Caco-2 (cell line): ENCODE results near the gene TMEM217. TPM values are rescaled to one million over a fixed set of nuclear protein-coding genes. Genes with fewer than 3 reads are reported as not detected.

ENCODE experiments used
- BruUV-seq: library from RNA; stranded (reverse); fragments of 400-500 nt; replicated peaks from 2 replicates; lab custom pipeline; 2021; lab: Mats Ljungman, UMichigan
- CTCF ChIA-PET: fragments of 300-600 bp; sonication (Branson Sonifier 250); formaldehyde crosslinking; loops from one replicate; lab custom pipeline; 2022; ENCODE audit warnings: antibody characterized with exemption; lab: Charles Lee
- POLR2A ChIA-PET: fragments of 300-600 bp; sonication (Branson Sonifier 250); formaldehyde crosslinking; loops from one replicate; lab custom pipeline; 2022; ENCODE audit warnings: antibody characterized with exemption; lab: Charles Lee
- DNase-seq, 2 experiments: peaks; one replicate each; pipeline versions ENCODE4 v3.0.0 to v3.0.0-alpha.2; 2020 to 2022
- H3K27me3 ChIP-seq: replicated peaks from 2 replicates; pipeline ENCODE4 v1.6.0; 2011; ENCODE audit warnings: low read length; ENCODE audit not compliant: control insufficient read depth, insufficient read depth
- H3K36me3 ChIP-seq: 2 replicates; pipeline ENCODE4 v1.5.1; 2011; ENCODE audit warnings: low read length; ENCODE audit not compliant: control insufficient read depth, insufficient read depth
- H3K4me1 ChIP-seq: fragments of 250-450 bp; sonication (Bioruptor Pico); 2 replicates; pipeline ENCODE4 v1.5.1; 2020; ENCODE audit warnings: mild to moderate bottlenecking
- H3K4me3 ChIP-seq: 2 replicates; pipeline ENCODE4 v1.5.1; 2011; ENCODE audit warnings: low read depth, mild to moderate bottlenecking, control low read depth, low read length
- H3K9me3 ChIP-seq: fragments of 250-450 bp; sonication (Bioruptor Pico); 2 replicates; pipeline ENCODE4 v1.5.1; 2020; ENCODE audit warnings: mild to moderate bottlenecking, moderate library complexity
- H3K27ac Mint-ChIP-seq: one replicate; pipeline ENCODE4 v1.8.0; 2022; ENCODE audit warnings: mixed read lengths; ENCODE audit not compliant: unreplicated experiment
- H3K27me3 Mint-ChIP-seq: one replicate; pipeline ENCODE4 v1.8.0; 2022; ENCODE audit warnings: mixed read lengths; ENCODE audit not compliant: insufficient read depth, unreplicated experiment
- H3K36me3 Mint-ChIP-seq: one replicate; pipeline ENCODE4 v1.8.0; 2022; ENCODE audit warnings: mild to moderate bottlenecking, mixed read lengths; ENCODE audit not compliant: insufficient read depth, unreplicated experiment
- H3K4me1 Mint-ChIP-seq: one replicate; pipeline ENCODE4 v1.8.0; 2022; ENCODE audit warnings: low read depth, mixed read lengths; ENCODE audit not compliant: unreplicated experiment
- H3K4me3 Mint-ChIP-seq: one replicate; pipeline ENCODE4 v1.8.0; 2022; ENCODE audit warnings: mild to moderate bottlenecking, moderate library complexity, mixed read lengths; ENCODE audit not compliant: unreplicated experiment
- H3K9me3 Mint-ChIP-seq: one replicate; pipeline ENCODE4 v1.8.0; 2022; ENCODE audit warnings: mixed read lengths; ENCODE audit not compliant: unreplicated experiment
- intact Hi-C: fragments of 100-400 bp; cut with micrococcal nuclease; formaldehyde crosslinking; loops from one replicate; pipeline ENCODE4 v1.10.0; 2022; ENCODE audit not compliant: unreplicated experiment
- total RNA-seq: library from RNA; stranded (reverse); gene quantifications from 2 replicates; pipeline ENCODE4 v1.2.3, GENCODE V29; 2022
- TF ChIP-seq, protein P1 (sequence below), 2 experiments: fragments of 200-600 bp in 1 of 2; IDR thresholded peaks; 1 replicate in 1 of 2; 2 replicates in 1 of 2; pipeline versions ENCODE4 v1.5.1 to v1.8.0; 2011 to 2022; ENCODE audit warnings: antibody characterized with exemption in 1 of 2, control low read depth in 1 of 2, inconsistent platforms in 1 of 2, low read depth in 1 of 2, low read length in 1 of 2, mild to moderate bottlenecking in 1 of 2, moderate library complexity in 1 of 2; ENCODE audit not compliant: insufficient read depth in 1 of 2, severe bottlenecking in 1 of 2, unreplicated experiment in 1 of 2

Gene TMEM217
- total RNA-seq, 1 experiment from 2014 or later: 1.6 TPM

DNA sequence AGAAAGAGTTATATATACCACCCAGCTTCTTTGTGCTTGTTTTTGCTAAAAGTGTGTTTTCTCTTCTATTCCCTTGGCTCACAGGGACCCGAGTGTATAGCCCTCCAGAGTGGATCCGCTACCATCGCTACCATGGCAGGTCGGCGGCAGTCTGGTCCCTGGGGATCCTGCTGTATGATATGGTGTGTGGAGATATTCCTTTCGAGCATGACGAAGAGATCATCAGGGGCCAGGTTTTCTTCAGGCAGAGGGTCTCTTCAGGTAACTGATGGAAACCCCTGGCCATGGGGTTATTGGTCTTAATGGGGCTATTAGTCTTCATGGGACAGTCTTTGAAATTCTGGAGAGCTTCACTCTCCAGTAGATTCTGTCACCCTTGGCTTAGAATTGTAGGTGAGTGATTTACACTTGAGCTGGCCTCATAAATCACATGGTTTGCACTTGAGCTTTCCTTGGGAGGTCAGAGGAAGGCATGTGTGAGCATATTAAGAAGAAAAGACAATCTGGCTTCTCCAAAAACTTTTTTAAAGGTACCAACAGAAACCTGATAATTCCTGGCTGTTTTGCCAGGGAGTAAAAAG lies 84.9 kb downstream of the TMEM217 start:
- no peaks in the 10 kb centered on the region for H3K27me3 Mint-ChIP-seq
- H3K9me3 Mint-ChIP-seq: no peaks in the 10 kb centered on the region
- intact Hi-C loops: loop anchor here (1.0 kb wide), 8 partner anchors 37 to 155 kb away; no protein-coding TSS in a partner anchor
- Histone ChIP-seq H3K4me1 (peaks cover 9% of the 10 kb centered on the region), H3K4me3 (no peak overlapping the region), H3K36me3 (peaks cover 6% of the 10 kb centered on the region), H3K9me3 (no peaks in the 10 kb centered on the region), H3K27me3 (no peaks in the 10 kb centered on the region)
- no peak overlapping the region for H3K4me3 Mint-ChIP-seq
- POLR2A ChIA-PET: interaction anchor here (0.9 to 2.5 kb wide), 3 partner anchors 35 to 47 kb away, joined by 3 to 28 read pairs (median 4); no protein-coding TSS in a partner anchor
- no TSS peak for BruUV-seq
- TF ChIP-seq, protein P1, sequence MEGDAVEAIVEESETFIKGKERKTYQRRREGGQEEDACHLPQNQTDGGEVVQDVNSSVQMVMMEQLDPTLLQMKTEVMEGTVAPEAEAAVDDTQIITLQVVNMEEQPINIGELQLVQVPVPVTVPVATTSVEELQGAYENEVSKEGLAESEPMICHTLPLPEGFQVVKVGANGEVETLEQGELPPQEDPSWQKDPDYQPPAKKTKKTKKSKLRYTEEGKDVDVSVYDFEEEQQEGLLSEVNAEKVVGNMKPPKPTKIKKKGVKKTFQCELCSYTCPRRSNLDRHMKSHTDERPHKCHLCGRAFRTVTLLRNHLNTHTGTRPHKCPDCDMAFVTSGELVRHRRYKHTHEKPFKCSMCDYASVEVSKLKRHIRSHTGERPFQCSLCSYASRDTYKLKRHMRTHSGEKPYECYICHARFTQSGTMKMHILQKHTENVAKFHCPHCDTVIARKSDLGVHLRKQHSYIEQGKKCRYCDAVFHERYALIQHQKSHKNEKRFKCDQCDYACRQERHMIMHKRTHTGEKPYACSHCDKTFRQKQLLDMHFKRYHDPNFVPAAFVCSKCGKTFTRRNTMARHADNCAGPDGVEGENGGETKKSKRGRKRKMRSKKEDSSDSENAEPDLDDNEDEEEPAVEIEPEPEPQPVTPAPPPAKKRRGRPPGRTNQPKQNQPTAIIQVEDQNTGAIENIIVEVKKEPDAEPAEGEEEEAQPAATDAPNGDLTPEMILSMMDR (IDR thresholded peaks at IDR 0.05; ENCODE audit: insufficient read depth in 1 of 2, low read depth in 1 of 2, low read length in 1 of 2, severe bottlenecking in 1 of 2, unreplicated experiment in 1 of 2): no peak
- peaks cover 11% of the 10 kb centered on the region for H3K4me1 Mint-ChIP-seq
- CTCF ChIA-PET: interaction anchor here (0.6 to 3.3 kb wide), 7 partner anchors 37 to 155 kb away, joined by 4 to 19 read pairs (median 6); no protein-coding TSS in a partner anchor
- no peak for DNase-seq
- no peak overlapping the region for H3K27ac Mint-ChIP-seq
- H3K36me3 Mint-ChIP-seq: peaks cover 70% of the 10 kb centered on the region

DNA sequence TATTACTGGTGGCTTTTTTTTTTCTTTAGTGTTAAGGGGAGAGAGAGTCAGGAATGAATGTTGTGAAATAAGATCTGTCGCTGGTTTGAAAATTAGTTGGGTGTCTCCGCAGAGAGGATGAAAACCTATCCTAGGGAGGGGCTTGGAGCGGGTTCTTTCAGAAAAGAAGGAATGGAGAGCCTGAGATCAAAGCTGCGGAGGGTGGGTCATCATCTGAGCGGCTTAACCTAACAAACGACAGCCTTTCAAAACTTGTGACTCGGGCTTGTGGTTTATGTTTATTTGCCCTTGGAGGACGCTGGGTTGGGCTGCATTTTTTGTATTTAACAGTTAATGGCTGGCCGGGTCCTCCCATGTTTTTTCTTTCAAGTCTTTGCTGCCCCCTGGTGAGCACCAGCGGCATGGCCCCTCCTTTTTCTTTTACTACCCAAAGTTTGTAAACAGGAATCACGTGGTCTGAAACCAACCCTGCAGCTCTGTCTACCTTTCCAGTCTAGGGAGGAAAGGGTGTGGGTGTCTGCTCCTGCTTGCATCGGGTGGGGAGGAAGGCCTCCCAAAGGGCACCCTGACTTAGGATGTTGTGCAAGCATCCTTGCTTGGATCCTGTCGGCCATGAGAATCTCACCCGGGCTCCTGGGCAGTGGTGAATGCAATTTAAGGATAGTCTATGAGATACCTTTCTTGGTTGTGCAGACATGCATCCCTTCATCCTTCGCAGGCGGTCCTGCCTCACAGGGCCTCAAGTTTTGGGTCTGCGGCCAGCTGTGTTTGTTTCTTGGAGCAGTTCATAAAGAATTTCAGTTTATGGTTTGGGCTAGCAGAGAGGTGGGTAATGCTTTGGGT lies 85.8 kb downstream of the TMEM217 start:
- Histone ChIP-seq H3K36me3 (peaks cover 6% of the 10 kb centered on the region), H3K9me3 (no peaks in the 10 kb centered on the region), H3K27me3 (no peaks in the 10 kb centered on the region), H3K4me3 (peak overlapping the region; percentile 82), H3K4me1 (peaks cover 10% of the 10 kb centered on the region)
- H3K27me3 Mint-ChIP-seq: no peaks in the 10 kb centered on the region
- DNase-seq: peak; percentile 94
- peak overlapping the region; percentile 95 for H3K27ac Mint-ChIP-seq
- peak overlapping the region; percentile 88 for H3K4me3 Mint-ChIP-seq
- BruUV-seq: TSS peak; percentile 35
- no peaks in the 10 kb centered on the region for H3K9me3 Mint-ChIP-seq
- peaks cover 14% of the 10 kb centered on the region for H3K4me1 Mint-ChIP-seq
- ChIA-PET CTCF (interaction anchor here (0.6 to 3.3 kb wide), 17 partner anchors 36 to 321 kb away, joined by 3 to 19 read pairs (median 6); no protein-coding TSS in a partner anchor), POLR2A (interaction anchor here (0.6 to 3.4 kb wide), 10 partner anchors 15 to 104 kb away, joined by 3 to 28 read pairs (median 4); no protein-coding TSS in a partner anchor)
- TF ChIP-seq, protein P1 (IDR thresholded peaks at IDR 0.05; ENCODE audit: insufficient read depth in 1 of 2, low read depth in 1 of 2, low read length in 1 of 2, severe bottlenecking in 1 of 2, unreplicated experiment in 1 of 2): peak; percentile 90 to 92
- intact Hi-C loops: loop anchor here (1.0 kb wide), 8 partner anchors 38 to 154 kb away; no protein-coding TSS in a partner anchor
- H3K36me3 Mint-ChIP-seq: peaks cover 67% of the 10 kb centered on the region
